Measurements from ENCODE around the gene DES. TPM values are rescaled to one million over a fixed set of nuclear protein-coding genes. Genes with fewer than 3 reads are reported as not detected.
"Not testable (repeated sequence)": the region's sequence is repeated elsewhere in the genome, so short reads cannot be mapped to it uniquely, and the experiment has no call there.

DES gene
- total and polyA plus RNA-seq, 2 donors (not counting 1 experiment from before 2014, with no cell fraction given), result not detected

- Mint-ChIP-seq H3K9me3 (ENCODE audit: insufficient read depth) (no peaks in the 10 kb centered on the region), H3K4me3 (peak overlapping the region; percentile 95), H3K4me1 (peaks cover 13% of the 10 kb centered on the region), H3K27me3 (peaks cover 9% of the 10 kb centered on the region), H3K27ac (peak overlapping the region; percentile 93)
- no peak for TF ChIP-seq EZH2 (IDR thresholded peaks at IDR 0.05; ENCODE audit: borderline replicate concordance, insufficient read depth, low read depth, low read length, poor library complexity, severe bottlenecking)
- TF ChIP-seq CTCF (IDR thresholded peaks at IDR 0.05), result no peak
- H2AFZ ChIP-seq (ENCODE audit: insufficient read depth, low read depth, low read length, poor library complexity, severe bottlenecking), result peak overlapping the region; percentile 92
- ChIA-PET POLR2A (interaction anchor here (1.0 to 2.6 kb wide), 6 partner anchors 27 to 731 kb away, joined by 3 to 12 read pairs (median 10); partner anchors contain the start of genes CNPPD1, GMPPA, STK11IP and ZFAND2B), CTCF (interaction anchor here (0.7 to 6.0 kb wide), 14 partner anchors 14 to 987 kb away, joined by 3 to 32 read pairs (median 4); partner anchors contain the start of genes BCS1L, GLB1L, STK16 and ZNF142)
- peak overlapping the region; percentile 62 to 85 for H3K27ac ChIP-seq (ENCODE audit: low read length in 2 of 2)
- peak overlapping the region in 4 of 5 experiments; percentile 23 to 50 (median 45) for H3K4me3 ChIP-seq (ENCODE audit: control extremely low read depth in 1 of 5, extremely low read depth in 1 of 5, insufficient read depth in 1 of 5, low read depth in 2 of 5, low read length in 4 of 5)
- peak overlapping the region; percentile 55 for H3K9ac ChIP-seq (ENCODE audit: low read length)
- DNase-seq (no peak), ATAC-seq (ENCODE audit: low read depth) (no peak)
- peaks cover 0 to 25% of the 10 kb centered on the region in 2 experiments for H3K36me3 ChIP-seq (replicated peaks in 1 of 2; ENCODE audit: control extremely low read depth in 1 of 2, control insufficient read depth in 1 of 2, extremely low read depth in 1 of 2, insufficient read depth in 2 of 2, low read length in 1 of 2)
- peaks cover 0 to 3% (median 0%) of the 10 kb centered on the region in 3 donors for H3K9me3 ChIP-seq (ENCODE audit: control extremely low read depth in 1 of 3, control insufficient read depth in 2 of 3, insufficient read depth in 1 of 3, low read length in 2 of 3)
- H3K4me1 ChIP-seq (ENCODE audit: control insufficient read depth in 2 of 2, insufficient read depth in 2 of 2, low read length in 2 of 2), result peaks cover 15 to 18% of the 10 kb centered on the region in 2 donors
- H4K20me1 ChIP-seq (ENCODE audit: control insufficient read depth, insufficient read depth, low read length, poor library complexity, severe bottlenecking), result no peaks in the 10 kb centered on the region
- 38% methylated on average over 4 of the region's 6 CpGs for WGBS (ENCODE audit: insufficient coverage)
- H3K4me2 ChIP-seq (replicated peaks; ENCODE audit: low read depth, low read length, poor library complexity, severe bottlenecking), result peak overlapping the region; percentile 77
- intact Hi-C loops (cut with micrococcal nuclease), result loop anchor here (1.0 to 5.0 kb wide), 12 partner anchors 92 to 1172 kb away; partner anchors contain the start of genes ANKZF1, ARPC2, ATG9A and BCS1L
- peaks cover 0 to 3% (median 0%) of the 10 kb centered on the region in 4 experiments for H3K27me3 ChIP-seq (replicated peaks in 1 of 4; ENCODE audit: control extremely low read depth in 1 of 4, control insufficient read depth in 3 of 4, insufficient read depth in 4 of 4, low read length in 3 of 4)
- H3K79me2 ChIP-seq (ENCODE audit: control insufficient read depth, insufficient read depth, low read length), result peaks cover 19% of the 10 kb centered on the region
Measured at GRCh38 chr2:219388907-219389156, 29.3 kb upstream of the DES start.

- Histone ChIP-seq H3K4me1 (ENCODE audit: control insufficient read depth in 2 of 2, insufficient read depth in 2 of 2, low read length in 2 of 2) (peaks cover 7% of the 10 kb centered on the region in 2 donors), H3K4me3 (ENCODE audit: control extremely low read depth in 1 of 5, extremely low read depth in 1 of 5, insufficient read depth in 1 of 5, low read depth in 2 of 5, low read length in 4 of 5) (no peak overlapping the region), H3K9ac (ENCODE audit: low read length) (no peak overlapping the region), H3K27ac (ENCODE audit: low read length in 2 of 2) (no peak overlapping the region), H3K4me2 (replicated peaks; ENCODE audit: low read depth, low read length, poor library complexity, severe bottlenecking) (no peak overlapping the region), H3K79me2 (ENCODE audit: control insufficient read depth, insufficient read depth, low read length) (no peaks in the 10 kb centered on the region), H2AFZ (ENCODE audit: insufficient read depth, low read depth, low read length, poor library complexity, severe bottlenecking) (no peak overlapping the region), H3K9me3 (ENCODE audit: control extremely low read depth in 1 of 3, control insufficient read depth in 2 of 3, insufficient read depth in 1 of 3, low read length in 2 of 3) (peaks cover 0 to 3% (median 0%) of the 10 kb centered on the region in 3 donors), H4K20me1 (ENCODE audit: control insufficient read depth, insufficient read depth, low read length, poor library complexity, severe bottlenecking) (no peaks in the 10 kb centered on the region), H3K36me3 (replicated peaks in 1 of 2; ENCODE audit: control extremely low read depth in 1 of 2, control insufficient read depth in 1 of 2, extremely low read depth in 1 of 2, insufficient read depth in 2 of 2, low read length in 1 of 2) (no peaks in the 10 kb centered on the region), H3K27me3 (replicated peaks in 1 of 4; ENCODE audit: control extremely low read depth in 1 of 4, control insufficient read depth in 3 of 4, insufficient read depth in 4 of 4, low read length in 3 of 4) (peaks cover 0 to 3% (median 0%) of the 10 kb centered on the region in 4 experiments)
- no peaks in the 10 kb centered on the region for H3K9me3 Mint-ChIP-seq (ENCODE audit: insufficient read depth)
- no peak for DNase-seq
- WGBS (ENCODE audit: insufficient coverage), result 96% methylated on average over 7 of the region's 9 CpGs
- H3K4me1 Mint-ChIP-seq, result peaks cover 6% of the 10 kb centered on the region
- intact Hi-C loops (cut with micrococcal nuclease), result no loop called here
- POLR2A ChIA-PET, result no interaction called here
- H3K27ac Mint-ChIP-seq, result no peak overlapping the region
- H3K4me3 Mint-ChIP-seq, result no peak overlapping the region
- peaks cover 31% of the 10 kb centered on the region for H3K27me3 Mint-ChIP-seq
- no peak for TF ChIP-seq CTCF (IDR thresholded peaks at IDR 0.05)
- no peak for TF ChIP-seq EZH2 (IDR thresholded peaks at IDR 0.05; ENCODE audit: borderline replicate concordance, insufficient read depth, low read depth, low read length, poor library complexity, severe bottlenecking)
- CTCF ChIA-PET, result interaction anchor here (1.4 kb wide), 1 partner anchor 149 kb away, joined by 3 read pairs; no protein-coding TSS in a partner anchor
- ATAC-seq (ENCODE audit: low read depth), result no peak
Measured at GRCh38 chr2:219392754-219393153, 25.4 kb upstream of the DES start.

- H4K20me1 ChIP-seq (ENCODE audit: control insufficient read depth, insufficient read depth, low read length, poor library complexity, severe bottlenecking); DNase-seq; ATAC-seq (ENCODE audit: low read depth); H3K36me3 ChIP-seq (replicated peaks in 1 of 2; ENCODE audit: control extremely low read depth in 1 of 2, control insufficient read depth in 1 of 2, extremely low read depth in 1 of 2, insufficient read depth in 2 of 2, low read length in 1 of 2); H3K4me3 ChIP-seq (ENCODE audit: control extremely low read depth in 1 of 5, extremely low read depth in 1 of 5, insufficient read depth in 1 of 5, low read depth in 2 of 5, low read length in 4 of 5); H3K27ac ChIP-seq (ENCODE audit: low read length in 2 of 2); H3K79me2 ChIP-seq (ENCODE audit: control insufficient read depth, insufficient read depth, low read length); H3K4me2 ChIP-seq (replicated peaks; ENCODE audit: low read depth, low read length, poor library complexity, severe bottlenecking); H3K9me3 Mint-ChIP-seq (ENCODE audit: insufficient read depth); H3K9ac ChIP-seq (ENCODE audit: low read length); CTCF ChIA-PET; H3K4me3 Mint-ChIP-seq; H3K9me3 ChIP-seq (ENCODE audit: control extremely low read depth in 1 of 3, control insufficient read depth in 2 of 3, insufficient read depth in 1 of 3, low read length in 2 of 3); H3K4me1 Mint-ChIP-seq; H3K27me3 ChIP-seq (replicated peaks in 1 of 4; ENCODE audit: control extremely low read depth in 1 of 4, control insufficient read depth in 3 of 4, insufficient read depth in 4 of 4, low read length in 3 of 4); H2AFZ ChIP-seq (ENCODE audit: insufficient read depth, low read depth, low read length, poor library complexity, severe bottlenecking); H3K27ac Mint-ChIP-seq; POLR2A ChIA-PET; intact Hi-C loops (cut with micrococcal nuclease); H3K4me1 ChIP-seq (ENCODE audit: control insufficient read depth in 2 of 2, insufficient read depth in 2 of 2, low read length in 2 of 2): not testable (repeated sequence)
- WGBS (ENCODE audit: insufficient coverage), result 91% methylated on average over 5 of the region's 9 CpGs
- peaks cover 33% of the 10 kb centered on the region for H3K27me3 Mint-ChIP-seq
Measured at GRCh38 chr2:219395056-219395455, 23.1 kb upstream of the DES start.
